ENCODE data around the gene TXK.

GRCh38 chr4:48103483-48104139, 30.4 kb downstream of the TXK start:
- TF ChIP-seq ZNF790 (CRISPR knock-in tag; IDR thresholded peaks at IDR 0.05; ENCODE audit: borderline replicate concordance) = no peak
- TF ChIP-seq ZNF24 (IDR thresholded peaks at IDR 0.05) = no peak
- no peak for TF ChIP-seq SUZ12 (IDR thresholded peaks at IDR 0.05; ENCODE audit: low read depth, low read length)

All from HepG2 (cell line).